ENCODE measurements around the gene LPAR2. TPM values are rescaled to one million over a fixed set of nuclear protein-coding genes. Genes with fewer than 3 reads are reported as not detected.
A peak's percentile ranks its signal among the peaks of the same experiment; 100 is the strongest.

The LPAR2 gene
- total and polyA plus RNA-seq, 2 of the 13 experiments (the other 11 are each of a cell fraction or from before 2014, with no cell fraction given) = 0.86 to 3.6 TPM

DNA sequence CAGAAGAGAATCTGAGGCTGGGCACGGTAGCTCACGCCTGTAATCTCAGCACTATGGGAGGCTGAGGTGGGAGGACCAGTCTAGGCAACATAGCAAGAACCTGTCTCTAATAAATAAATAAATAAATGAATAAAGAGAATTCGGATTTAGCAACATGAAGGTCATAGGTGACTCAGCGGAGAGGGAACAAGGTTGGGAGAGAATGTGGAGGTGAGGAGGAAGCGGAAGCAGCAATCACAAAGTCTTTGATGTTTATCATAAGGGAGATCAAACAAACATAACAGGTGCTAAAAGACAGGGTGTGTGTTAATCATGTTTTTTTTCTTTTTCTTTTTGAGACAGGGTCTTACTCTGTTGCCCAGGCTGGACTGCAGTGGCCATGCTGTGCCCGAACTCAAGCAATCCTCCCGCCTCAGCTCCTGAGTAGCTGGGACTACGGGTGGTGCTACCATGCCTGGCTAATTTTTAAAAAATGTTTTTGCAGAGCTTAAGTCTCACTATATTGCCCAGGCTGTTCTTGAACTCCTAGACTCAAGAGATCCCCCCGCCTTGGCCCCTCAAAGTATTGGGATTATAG, 25.8 kb downstream of the LPAR2 start (continued):
- 0 out of 4 replicates have a peak, but pooled peaks of 1 of the 2 experiments have one; percentile 27 for TF ChIP-seq NR2F1 (CRISPR knock-in tag; IDR thresholded peaks at IDR 0.05)
- TF ChIP-seq, protein P1, sequence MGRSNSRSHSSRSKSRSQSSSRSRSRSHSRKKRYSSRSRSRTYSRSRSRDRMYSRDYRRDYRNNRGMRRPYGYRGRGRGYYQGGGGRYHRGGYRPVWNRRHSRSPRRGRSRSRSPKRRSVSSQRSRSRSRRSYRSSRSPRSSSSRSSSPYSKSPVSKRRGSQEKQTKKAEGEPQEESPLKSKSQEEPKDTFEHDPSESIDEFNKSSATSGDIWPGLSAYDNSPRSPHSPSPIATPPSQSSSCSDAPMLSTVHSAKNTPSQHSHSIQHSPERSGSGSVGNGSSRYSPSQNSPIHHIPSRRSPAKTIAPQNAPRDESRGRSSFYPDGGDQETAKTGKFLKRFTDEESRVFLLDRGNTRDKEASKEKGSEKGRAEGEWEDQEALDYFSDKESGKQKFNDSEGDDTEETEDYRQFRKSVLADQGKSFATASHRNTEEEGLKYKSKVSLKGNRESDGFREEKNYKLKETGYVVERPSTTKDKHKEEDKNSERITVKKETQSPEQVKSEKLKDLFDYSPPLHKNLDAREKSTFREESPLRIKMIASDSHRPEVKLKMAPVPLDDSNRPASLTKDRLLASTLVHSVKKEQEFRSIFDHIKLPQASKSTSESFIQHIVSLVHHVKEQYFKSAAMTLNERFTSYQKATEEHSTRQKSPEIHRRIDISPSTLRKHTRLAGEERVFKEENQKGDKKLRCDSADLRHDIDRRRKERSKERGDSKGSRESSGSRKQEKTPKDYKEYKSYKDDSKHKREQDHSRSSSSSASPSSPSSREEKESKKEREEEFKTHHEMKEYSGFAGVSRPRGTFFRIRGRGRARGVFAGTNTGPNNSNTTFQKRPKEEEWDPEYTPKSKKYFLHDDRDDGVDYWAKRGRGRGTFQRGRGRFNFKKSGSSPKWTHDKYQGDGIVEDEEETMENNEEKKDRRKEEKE (IDR thresholded peaks at IDR 0.05) = no peak
- TF ChIP-seq, protein P2, sequence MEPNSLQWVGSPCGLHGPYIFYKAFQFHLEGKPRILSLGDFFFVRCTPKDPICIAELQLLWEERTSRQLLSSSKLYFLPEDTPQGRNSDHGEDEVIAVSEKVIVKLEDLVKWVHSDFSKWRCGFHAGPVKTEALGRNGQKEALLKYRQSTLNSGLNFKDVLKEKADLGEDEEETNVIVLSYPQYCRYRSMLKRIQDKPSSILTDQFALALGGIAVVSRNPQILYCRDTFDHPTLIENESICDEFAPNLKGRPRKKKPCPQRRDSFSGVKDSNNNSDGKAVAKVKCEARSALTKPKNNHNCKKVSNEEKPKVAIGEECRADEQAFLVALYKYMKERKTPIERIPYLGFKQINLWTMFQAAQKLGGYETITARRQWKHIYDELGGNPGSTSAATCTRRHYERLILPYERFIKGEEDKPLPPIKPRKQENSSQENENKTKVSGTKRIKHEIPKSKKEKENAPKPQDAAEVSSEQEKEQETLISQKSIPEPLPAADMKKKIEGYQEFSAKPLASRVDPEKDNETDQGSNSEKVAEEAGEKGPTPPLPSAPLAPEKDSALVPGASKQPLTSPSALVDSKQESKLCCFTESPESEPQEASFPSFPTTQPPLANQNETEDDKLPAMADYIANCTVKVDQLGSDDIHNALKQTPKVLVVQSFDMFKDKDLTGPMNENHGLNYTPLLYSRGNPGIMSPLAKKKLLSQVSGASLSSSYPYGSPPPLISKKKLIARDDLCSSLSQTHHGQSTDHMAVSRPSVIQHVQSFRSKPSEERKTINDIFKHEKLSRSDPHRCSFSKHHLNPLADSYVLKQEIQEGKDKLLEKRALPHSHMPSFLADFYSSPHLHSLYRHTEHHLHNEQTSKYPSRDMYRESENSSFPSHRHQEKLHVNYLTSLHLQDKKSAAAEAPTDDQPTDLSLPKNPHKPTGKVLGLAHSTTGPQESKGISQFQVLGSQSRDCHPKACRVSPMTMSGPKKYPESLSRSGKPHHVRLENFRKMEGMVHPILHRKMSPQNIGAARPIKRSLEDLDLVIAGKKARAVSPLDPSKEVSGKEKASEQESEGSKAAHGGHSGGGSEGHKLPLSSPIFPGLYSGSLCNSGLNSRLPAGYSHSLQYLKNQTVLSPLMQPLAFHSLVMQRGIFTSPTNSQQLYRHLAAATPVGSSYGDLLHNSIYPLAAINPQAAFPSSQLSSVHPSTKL (CRISPR knock-in tag; IDR thresholded peaks at IDR 0.05) = peak; percentile 42; the same call in 1 of the 2 replicates
- no peak for TF ChIP-seq ZNF619 (CRISPR knock-in tag; IDR thresholded peaks at IDR 0.05)
- TF ChIP-seq ZC3H13 (CRISPR knock-in tag; IDR thresholded peaks at IDR 0.05) = no peak
- TF ChIP-seq, protein P3, sequence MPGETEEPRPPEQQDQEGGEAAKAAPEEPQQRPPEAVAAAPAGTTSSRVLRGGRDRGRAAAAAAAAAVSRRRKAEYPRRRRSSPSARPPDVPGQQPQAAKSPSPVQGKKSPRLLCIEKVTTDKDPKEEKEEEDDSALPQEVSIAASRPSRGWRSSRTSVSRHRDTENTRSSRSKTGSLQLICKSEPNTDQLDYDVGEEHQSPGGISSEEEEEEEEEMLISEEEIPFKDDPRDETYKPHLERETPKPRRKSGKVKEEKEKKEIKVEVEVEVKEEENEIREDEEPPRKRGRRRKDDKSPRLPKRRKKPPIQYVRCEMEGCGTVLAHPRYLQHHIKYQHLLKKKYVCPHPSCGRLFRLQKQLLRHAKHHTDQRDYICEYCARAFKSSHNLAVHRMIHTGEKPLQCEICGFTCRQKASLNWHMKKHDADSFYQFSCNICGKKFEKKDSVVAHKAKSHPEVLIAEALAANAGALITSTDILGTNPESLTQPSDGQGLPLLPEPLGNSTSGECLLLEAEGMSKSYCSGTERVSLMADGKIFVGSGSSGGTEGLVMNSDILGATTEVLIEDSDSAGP (CRISPR knock-in tag; IDR thresholded peaks at IDR 0.05; ENCODE audit: borderline replicate concordance) = no peak
- TF ChIP-seq ELF3 (CRISPR knock-in tag; IDR thresholded peaks at IDR 0.05) = peak; percentile 52; the same call in 1 of the 2 replicates
- TF ChIP-seq, protein P4, sequence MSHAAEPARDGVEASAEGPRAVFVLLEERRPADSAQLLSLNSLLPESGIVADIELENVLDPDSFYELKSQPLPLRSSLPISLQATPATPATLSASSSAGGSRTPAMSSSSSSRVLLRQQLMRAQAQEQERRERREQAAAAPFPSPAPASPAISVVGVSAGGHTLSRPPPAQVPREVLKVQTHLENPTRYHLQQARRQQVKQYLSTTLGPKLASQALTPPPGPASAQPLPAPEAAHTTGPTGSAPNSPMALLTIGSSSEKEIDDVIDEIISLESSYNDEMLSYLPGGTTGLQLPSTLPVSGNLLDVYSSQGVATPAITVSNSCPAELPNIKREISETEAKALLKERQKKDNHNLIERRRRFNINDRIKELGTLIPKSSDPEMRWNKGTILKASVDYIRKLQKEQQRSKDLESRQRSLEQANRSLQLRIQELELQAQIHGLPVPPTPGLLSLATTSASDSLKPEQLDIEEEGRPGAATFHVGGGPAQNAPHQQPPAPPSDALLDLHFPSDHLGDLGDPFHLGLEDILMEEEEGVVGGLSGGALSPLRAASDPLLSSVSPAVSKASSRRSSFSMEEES (CRISPR knock-in tag; IDR thresholded peaks at IDR 0.05) = no peak
- TF ChIP-seq ZNF121 (CRISPR knock-in tag; IDR thresholded peaks at IDR 0.05) = peak; percentile 63; the same call in 1 of the 2 replicates
- TF ChIP-seq TBX2 (CRISPR knock-in tag; IDR thresholded peaks at IDR 0.05; ENCODE audit: borderline replicate concordance) = peak; percentile 33; the same call in 1 of the 2 replicates
- TF ChIP-seq GABPA (IDR thresholded peaks at IDR 0.05; ENCODE audit: low read depth, low read length) = no peak
- TF ChIP-seq GABPA (CRISPR knock-in tag; IDR thresholded peaks at IDR 0.05; ENCODE audit: low read depth) = peak; percentile 9; the same call in 1 of the 2 replicates
- TF ChIP-seq SOX5 (CRISPR knock-in tag; IDR thresholded peaks at IDR 0.05; ENCODE audit: borderline replicate concordance) = peak; percentile 49; the same call in 1 of the 2 replicates
- TF ChIP-seq RARA (CRISPR knock-in tag; IDR thresholded peaks at IDR 0.05) = 0 out of 2 replicates have a peak, but pooled peaks have one; percentile 19
- TF ChIP-seq, protein P5, sequence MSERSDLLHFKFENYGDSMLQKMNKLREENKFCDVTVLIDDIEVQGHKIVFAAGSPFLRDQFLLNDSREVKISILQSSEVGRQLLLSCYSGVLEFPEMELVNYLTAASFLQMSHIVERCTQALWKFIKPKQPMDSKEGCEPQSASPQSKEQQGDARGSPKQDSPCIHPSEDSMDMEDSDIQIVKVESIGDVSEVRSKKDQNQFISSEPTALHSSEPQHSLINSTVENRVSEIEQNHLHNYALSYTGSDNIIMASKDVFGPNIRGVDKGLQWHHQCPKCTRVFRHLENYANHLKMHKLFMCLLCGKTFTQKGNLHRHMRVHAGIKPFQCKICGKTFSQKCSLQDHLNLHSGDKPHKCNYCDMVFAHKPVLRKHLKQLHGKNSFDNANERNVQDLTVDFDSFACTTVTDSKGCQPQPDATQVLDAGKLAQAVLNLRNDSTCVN (CRISPR knock-in tag; IDR thresholded peaks at IDR 0.05; ENCODE audit: borderline replicate concordance) = no peak
- TF ChIP-seq SRSF9 (IDR thresholded peaks at IDR 0.05; ENCODE audit: borderline replicate concordance, insufficient read depth, low read depth, low read length, poor library complexity, severe bottlenecking) = no peak
- no peak for TF ChIP-seq SOX13 (IDR thresholded peaks at IDR 0.05)
- TF ChIP-seq SOX13 (CRISPR knock-in tag; conservative IDR thresholded peaks at IDR 0.05 in 1 of 2, IDR thresholded peaks at IDR 0.05 in 1 of 2) = peak in 1 of 2 experiments; percentile 24; a peak in 1 of 4 replicates

Measured in HepG2 (cell line).